GM23248 (cell line): ENCODE results near the gene GCNT1. TPM values are rescaled to one million over a fixed set of nuclear protein-coding genes. Genes with fewer than 3 reads are reported as not detected.
"Not testable (repeated sequence)": the region's sequence is repeated elsewhere in the genome, so short reads cannot be mapped to it uniquely, and the experiment has no call there.

Source experiments
- DNase-seq: peaks from one replicate; pipeline ENCODE4 v3.0.0-alpha.2; 2015
- H2AFZ ChIP-seq: fragments of 200-600 bp; sonication (generic); 2 replicates; pipeline ENCODE4 v1.6.1; 2016; ENCODE audit warnings: antibody characterized with exemption
- H3F3A ChIP-seq: fragments of 200-600 bp; sonication (generic); 2 replicates; pipeline ENCODE4 v1.6.1; 2016; ENCODE audit warnings: mild to moderate bottlenecking, antibody characterized with exemption, mixed run types; ENCODE audit not compliant: insufficient read depth
- H3K27ac ChIP-seq: fragments of 200-600 bp; sonication (generic); 2 replicates; pipeline ENCODE4 v1.5.1; 2016; ENCODE audit warnings: mild to moderate bottlenecking
- H3K27me3 ChIP-seq: fragments of 200-600 bp; sonication (generic); replicated peaks from 2 replicates; pipeline ENCODE4 v1.6.1; 2016; ENCODE audit warnings: mild to moderate bottlenecking; ENCODE audit not compliant: insufficient read depth
- H3K36me3 ChIP-seq: fragments of 200-600 bp; sonication (generic); 2 replicates; pipeline ENCODE4 v1.6.1; 2016; ENCODE audit warnings: low read depth, mild to moderate bottlenecking
- H3K4me1 ChIP-seq: fragments of 200-600 bp; sonication (generic); 2 replicates; pipeline ENCODE4 v1.6.1; 2016; ENCODE audit warnings: mild to moderate bottlenecking; ENCODE audit not compliant: insufficient read depth
- H3K4me2 ChIP-seq: fragments of 200-600 bp; sonication (generic); one replicate; pipeline ENCODE4 v1.6.1; 2016; ENCODE audit warnings: mild to moderate bottlenecking; ENCODE audit not compliant: unreplicated experiment
- H3K4me3 ChIP-seq: fragments of 200-600 bp; sonication (generic); 2 replicates; pipeline ENCODE4 v1.5.1; 2016; ENCODE audit warnings: mild to moderate bottlenecking
- H3K79me2 ChIP-seq: fragments of 200-600 bp; sonication (generic); 2 replicates; pipeline ENCODE4 v1.6.1; 2016; ENCODE audit warnings: mild to moderate bottlenecking; ENCODE audit not compliant: insufficient read depth
- H3K9ac ChIP-seq: fragments of 200-600 bp; sonication (generic); 2 replicates; pipeline ENCODE4 v1.6.1; 2016; ENCODE audit warnings: mild to moderate bottlenecking
- H3K9me2 ChIP-seq: fragments of 200-600 bp; sonication (generic); 2 replicates; pipeline ENCODE4 v1.6.1; 2016; ENCODE audit warnings: mixed run types, mild to moderate bottlenecking, moderate library complexity; ENCODE audit not compliant: insufficient read depth
- H3K9me3 ChIP-seq: fragments of 200-600 bp; sonication (generic); one replicate; pipeline ENCODE4 v1.6.1; 2017; ENCODE audit warnings: low read depth
- H4K20me1 ChIP-seq: fragments of 200-600 bp; sonication (generic); 2 replicates; pipeline ENCODE4 v1.6.0; 2016; ENCODE audit not compliant: insufficient read depth
- EZH2 ChIP-seq: fragments of 200-600 bp; sonication (generic); IDR thresholded peaks from 2 replicates; pipeline ENCODE4 v1.6.1; 2018; ENCODE audit warnings: antibody characterized with exemption, mild to moderate bottlenecking; ENCODE audit not compliant: insufficient read depth, poor library complexity, severe bottlenecking
- EZH2phosphoT487 ChIP-seq: fragments of 200-600 bp; sonication (generic); IDR thresholded peaks from 2 replicates; pipeline ENCODE4 v1.6.1; 2018; ENCODE audit warnings: antibody characterized with exemption, moderate library complexity, mild to moderate bottlenecking, low read depth; ENCODE audit not compliant: insufficient read depth
- WGBS, 2 experiments: methylation state at CpG; one replicate each; pipeline ENCODE4 v1.1.6; 2015 to 2017; ENCODE audit warnings: low lambda C conversion rate in 2 of 2, low coverage in 1 of 2; ENCODE audit errors: missing lambda C conversion rate in 2 of 2; 5-methylcytosine and 5-hydroxymethylcytosine counted together
- in situ Hi-C: fragments of 300-500 bp; cut with MboI; formaldehyde crosslinking; loops from 2 replicates; pipeline ENCODE4 v1.15.0; 2020
- polyA plus RNA-seq: library from polyadenylated mRNA; unstranded; fragments of >200 nt; fragmentation: Nextera tagmentation; extraction: Ambion mirVana; gene quantifications from 2 replicates; pipeline ENCODE4 v1.2.1, GENCODE V29; 2016
- total RNA-seq: library from RNA; depleted of rRNA; stranded (reverse); fragments of >200 nt; shearing (Covaris generic); gene quantifications from 2 replicates; pipeline ENCODE4 v1.2.3, GENCODE V29; 2014

Gene GCNT1
- total and polyA plus RNA-seq, 2 experiments from 2014 or later, result 8.5 to 15.2 TPM

DNA sequence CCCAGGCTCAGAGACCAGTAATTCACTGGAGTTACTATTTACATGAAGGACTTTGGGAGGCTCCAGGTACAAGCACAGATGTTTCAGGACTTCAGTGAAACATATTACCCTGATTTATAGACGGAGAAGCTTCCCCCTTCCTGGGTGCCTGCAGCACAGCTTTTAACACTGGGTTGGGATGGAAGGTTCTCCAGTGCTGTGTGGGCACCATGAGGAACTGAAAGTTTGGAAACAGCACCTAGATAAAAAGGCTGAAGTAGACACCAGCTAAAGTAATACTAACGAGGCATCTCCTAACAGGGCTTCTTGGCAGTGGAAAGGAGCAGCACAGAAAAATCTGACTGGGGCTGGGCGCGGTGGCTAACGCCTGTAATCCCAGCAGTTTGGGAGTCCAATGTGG lies 70.7 kb downstream of the GCNT1 start:
- no peaks in the 10 kb centered on the region for H3K9me3 ChIP-seq
- H3K79me2 ChIP-seq, result no peaks in the 10 kb centered on the region
- no peaks in the 10 kb centered on the region for H3K27me3 ChIP-seq
- WGBS, 2 experiments, result 97 to 98% methylated on average over 5 of the region's 5 CpGs
- H3K27ac ChIP-seq, result no peak overlapping the region
- no peak for DNase-seq
- TF ChIP-seq EZH2, result no peak
- TF ChIP-seq EZH2phosphoT487, result no peak
- H4K20me1 ChIP-seq, result no peaks in the 10 kb centered on the region
- no peak overlapping the region for H2AFZ ChIP-seq
- no peak overlapping the region for H3K4me2 ChIP-seq
- peaks cover 43% of the 10 kb centered on the region for H3K4me1 ChIP-seq
- H3K36me3 ChIP-seq, result no peaks in the 10 kb centered on the region
- peaks cover 26% of the 10 kb centered on the region; the same call in 1 of the 2 replicates for H3F3A ChIP-seq
- H3K4me3 ChIP-seq, result no peak overlapping the region
- H3K9ac ChIP-seq, result no peak overlapping the region
- in situ Hi-C loops, result no loop called here
- no peaks in the 10 kb centered on the region for H3K9me2 ChIP-seq

DNA sequence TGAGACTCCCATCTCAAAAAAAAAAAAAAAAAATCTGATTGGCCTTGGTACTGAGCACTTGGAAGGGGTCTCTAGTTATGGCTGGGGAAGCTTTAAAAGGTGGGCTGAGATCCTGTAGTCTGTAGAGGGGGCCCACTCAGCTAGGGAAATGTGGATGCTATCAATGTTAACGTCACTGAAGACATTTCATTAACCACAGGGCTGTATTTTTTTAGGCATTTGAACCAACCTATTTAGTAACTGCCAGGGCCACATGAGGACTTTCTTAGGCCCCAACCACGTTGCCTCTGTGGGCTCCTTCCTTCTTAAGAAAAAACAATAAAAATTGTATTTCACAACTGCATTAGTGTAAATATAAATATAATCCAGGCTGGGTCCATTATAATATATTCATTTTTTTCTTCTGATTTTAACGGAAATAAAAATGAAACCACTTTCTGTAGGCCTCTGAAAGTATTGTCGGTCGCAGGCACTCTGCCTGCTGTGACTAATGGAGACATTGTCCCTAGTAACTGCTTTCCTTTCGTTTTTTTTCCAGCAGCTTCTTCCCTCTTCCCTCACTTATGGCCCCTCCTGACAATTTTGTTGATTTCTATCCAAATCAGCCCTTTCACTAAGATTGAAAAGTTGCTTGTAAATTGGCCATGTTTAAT lies 71.6 kb downstream of the GCNT1 start:
- Histone ChIP-seq H3K9me3 (no peaks in the 10 kb centered on the region), H3K9me2 (no peaks in the 10 kb centered on the region), H3K4me1 (peaks cover 42% of the 10 kb centered on the region), H3K27me3 (no peaks in the 10 kb centered on the region), H3F3A (peaks cover 24% of the 10 kb centered on the region; the same call in 1 of the 2 replicates), H4K20me1 (no peaks in the 10 kb centered on the region), H3K4me2 (peak overlapping the region; percentile 66), H3K4me3 (peak overlapping the region; percentile 16; the same call in 1 of the 2 replicates), H3K36me3 (no peaks in the 10 kb centered on the region), H3K9ac (peak overlapping the region; percentile 61), H2AFZ (peak overlapping the region; percentile 52), H3K27ac (no peak overlapping the region; the same call in 1 of the 2 replicates), H3K79me2 (no peaks in the 10 kb centered on the region)
- peak; percentile 70 for DNase-seq
- WGBS, 2 experiments, result 21 to 23% methylated on average over 6 of the region's 6 CpGs
- in situ Hi-C loops, result no loop called here
- no peak for TF ChIP-seq EZH2phosphoT487
- no peak for TF ChIP-seq EZH2

DNA sequence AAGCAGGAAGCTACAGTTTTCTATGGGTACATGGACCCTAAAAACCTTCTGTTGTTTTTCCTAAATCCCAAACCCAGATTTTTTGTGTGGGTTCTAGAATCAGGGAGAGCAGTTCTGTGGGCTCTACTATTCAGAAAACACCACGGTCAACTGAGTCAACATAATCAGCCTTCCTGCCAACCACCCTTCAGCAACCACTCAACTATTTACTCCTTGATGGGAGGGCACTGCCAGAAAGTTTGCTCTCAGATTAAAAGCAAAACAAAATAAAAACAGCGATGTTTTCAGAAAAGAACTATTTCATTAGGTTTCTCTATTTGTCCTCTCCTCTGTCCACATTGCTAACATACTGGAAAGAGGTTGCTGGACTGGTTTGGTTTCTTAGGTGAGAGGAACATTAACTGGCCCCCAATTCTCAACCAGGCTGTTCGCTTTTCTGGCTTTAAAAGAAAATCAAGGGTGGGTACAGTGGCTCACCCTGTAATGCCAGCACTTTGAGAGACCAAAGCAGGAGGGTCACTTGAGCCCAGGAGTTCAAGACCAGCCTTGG lies 72.3 kb downstream of the GCNT1 start:
- Histone ChIP-seq H2AFZ (peak overlapping the region; percentile 52), H4K20me1 (no peaks in the 10 kb centered on the region), H3K4me1 (peaks cover 36% of the 10 kb centered on the region), H3K36me3 (no peaks in the 10 kb centered on the region), H3K4me3 (peak overlapping the region; percentile 16; the same call in 1 of the 2 replicates), H3F3A (peaks cover 19% of the 10 kb centered on the region; the same call in 1 of the 2 replicates), H3K9me2 (no peaks in the 10 kb centered on the region), H3K79me2 (no peaks in the 10 kb centered on the region), H3K4me2 (peak overlapping the region; percentile 66), H3K9me3 (no peaks in the 10 kb centered on the region), H3K27ac (no peak overlapping the region), H3K27me3 (no peaks in the 10 kb centered on the region), H3K9ac (0 out of 2 replicates have a peak overlapping the region, but pooled peaks have one; percentile 61)
- DNase-seq, result no peak
- in situ Hi-C loops, result no loop called here
- TF ChIP-seq EZH2phosphoT487 (no peak), EZH2 (no peak)
- WGBS, 2 experiments, result 52 to 58% methylated on average over 3 of the region's 3 CpGs

DNA sequence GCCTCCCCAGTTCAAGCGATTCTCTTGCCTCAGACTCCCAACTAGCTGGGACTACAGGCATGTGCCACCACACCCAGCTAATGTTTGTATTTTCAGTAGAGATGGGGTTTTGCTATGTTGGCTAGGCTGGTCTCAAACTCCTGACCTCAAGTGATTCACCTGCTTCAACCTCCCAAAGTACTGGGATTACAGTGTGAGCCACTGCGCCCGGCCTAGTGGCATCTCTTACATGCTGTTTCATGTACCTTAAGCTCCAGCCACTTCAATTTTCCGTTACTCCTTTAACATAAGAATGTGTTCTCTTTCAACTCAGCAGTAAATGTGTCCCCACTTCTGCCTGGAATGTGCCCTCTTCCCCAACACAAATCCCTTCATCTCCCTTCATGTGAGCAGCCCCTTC lies 73.9 kb downstream of the GCNT1 start:
- H3K36me3 ChIP-seq, H3K9me2 ChIP-seq, H3K9ac ChIP-seq, H3K4me2 ChIP-seq, H3K9me3 ChIP-seq, H2AFZ ChIP-seq, H3K4me3 ChIP-seq, DNase-seq, H4K20me1 ChIP-seq, in situ Hi-C loops, H3K79me2 ChIP-seq, H3K27me3 ChIP-seq, H3K27ac ChIP-seq: not testable (repeated sequence)
- 98 to 100% methylated on average over 4 of the region's 4 CpGs for WGBS, 2 experiments
- H3K4me1 ChIP-seq, result peaks cover 35% of the 10 kb centered on the region
- H3F3A ChIP-seq, result peaks cover 15% of the 10 kb centered on the region
